ENCODE data around the gene B3GNT7.

The B3GNT7 gene

DNA sequence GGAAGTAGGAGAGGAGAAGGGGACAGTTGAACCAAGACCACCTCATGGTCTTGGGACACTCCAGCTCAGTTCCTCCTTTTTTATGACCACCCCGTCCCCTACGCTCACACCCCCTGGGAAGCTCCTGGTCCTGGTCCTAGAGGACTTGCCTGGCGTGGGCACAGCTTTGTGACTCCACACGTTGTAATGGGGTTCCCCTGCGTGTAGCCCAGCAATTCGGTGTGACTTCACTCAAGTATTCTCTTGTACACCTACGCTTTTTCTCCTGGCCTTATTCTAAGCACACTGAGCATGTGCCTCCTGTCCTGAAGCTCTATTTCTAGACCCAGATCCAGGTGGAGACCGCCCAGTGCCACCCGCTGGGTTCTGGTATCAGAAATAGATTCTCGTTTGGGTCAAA, 36.1 kb upstream of the B3GNT7 start:
- H3K14ac ChIP-seq (ENCODE audit: low read length in 2 of 2): no peak overlapping the region
- peaks cover 2% of the 10 kb centered on the region for H3K79me1 ChIP-seq (replicated peaks; ENCODE audit: low read length, poor library complexity, severe bottlenecking)
- 92% methylated on average over 10 of the region's 10 CpGs for WGBS
- DNase-seq: no peak
- H2AK5ac ChIP-seq (ENCODE audit: low read length, severe bottlenecking): no peak overlapping the region
- H3K4me1 ChIP-seq (ENCODE audit: control insufficient read depth, insufficient read depth, low read depth, low read length): peaks cover 18% of the 10 kb centered on the region
- H3K9ac ChIP-seq (ENCODE audit: low read length): no peak overlapping the region
- H2BK120ac ChIP-seq (ENCODE audit: low read depth, low read length): no peak overlapping the region
- no peak overlapping the region for H4K8ac ChIP-seq (ENCODE audit: low read length)
- H3K27ac ChIP-seq (ENCODE audit: low read length, poor library complexity, severe bottlenecking): no peak overlapping the region
- no peak overlapping the region for H3K4me3 ChIP-seq (ENCODE audit: insufficient read depth in 1 of 2, low read depth in 1 of 2, low read length in 2 of 2)
- no peak overlapping the region for H3K23ac ChIP-seq (ENCODE audit: low read length in 2 of 2)
- no peak overlapping the region for H2BK5ac ChIP-seq (ENCODE audit: low read depth, low read length, poor library complexity, severe bottlenecking)
- no peak overlapping the region for H3K18ac ChIP-seq (ENCODE audit: low read depth in 1 of 2, low read length in 2 of 2)
- no peaks in the 10 kb centered on the region for H3K9me3 ChIP-seq (ENCODE audit: control insufficient read depth, low read length)
- H3K4ac ChIP-seq (ENCODE audit: low read depth in 1 of 2, low read length in 2 of 2): no peak overlapping the region
- H2BK15ac ChIP-seq (ENCODE audit: low read depth, poor library complexity, severe bottlenecking): no peak overlapping the region
- no peak overlapping the region for H3K4me2 ChIP-seq (ENCODE audit: low read length, poor library complexity, severe bottlenecking)
- no peaks in the 10 kb centered on the region for H3K27me3 ChIP-seq (ENCODE audit: control insufficient read depth in 1 of 2, insufficient read depth in 1 of 2, low read length in 2 of 2)
- no peak overlapping the region for H2AFZ ChIP-seq (ENCODE audit: low read depth, low read length)
- peaks cover 54 to 59% of the 10 kb centered on the region in 2 experiments for H3K36me3 ChIP-seq (ENCODE audit: control insufficient read depth in 1 of 2, insufficient read depth in 2 of 2, low read depth in 1 of 2, low read length in 2 of 2)
- H4K91ac ChIP-seq (ENCODE audit: low read length): no peak overlapping the region
- no peak overlapping the region for H2BK12ac ChIP-seq (ENCODE audit: low read length in 2 of 2)

DNA sequence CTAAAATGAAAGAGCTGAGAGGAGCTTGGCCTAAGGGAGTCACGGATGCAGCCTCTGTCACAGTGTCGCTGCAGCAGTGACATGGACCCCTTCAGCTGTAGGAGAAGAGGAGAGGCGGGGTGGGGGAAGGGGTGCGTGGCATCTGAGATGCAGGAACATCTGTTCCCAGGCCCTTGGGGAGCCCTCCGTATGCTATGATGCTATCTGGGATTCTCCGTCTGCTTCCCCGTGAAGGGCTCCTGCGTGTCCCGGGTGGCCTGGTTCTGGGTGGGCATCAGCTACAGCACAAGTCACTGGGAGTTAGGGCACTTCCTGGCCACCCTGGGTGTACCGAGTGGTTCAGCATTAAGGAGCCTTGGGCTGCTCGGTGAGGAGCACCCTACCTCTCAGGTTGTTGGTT, 35.6 kb upstream of the B3GNT7 start:
- H3K4me2 ChIP-seq (ENCODE audit: low read length, poor library complexity, severe bottlenecking): no peak overlapping the region
- H2BK120ac ChIP-seq (ENCODE audit: low read depth, low read length): no peak overlapping the region
- no peak overlapping the region for H3K18ac ChIP-seq (ENCODE audit: low read depth in 1 of 2, low read length in 2 of 2)
- H3K9ac ChIP-seq (ENCODE audit: low read length): no peak overlapping the region
- no peak for DNase-seq
- no peak overlapping the region for H2BK12ac ChIP-seq (ENCODE audit: low read length in 2 of 2)
- no peak overlapping the region for H3K23ac ChIP-seq (ENCODE audit: low read length in 2 of 2)
- H4K8ac ChIP-seq (ENCODE audit: low read length): no peak overlapping the region
- H3K27me3 ChIP-seq (ENCODE audit: control insufficient read depth in 1 of 2, insufficient read depth in 1 of 2, low read length in 2 of 2): no peaks in the 10 kb centered on the region
- H4K91ac ChIP-seq (ENCODE audit: low read length): no peak overlapping the region
- H3K4me1 ChIP-seq (ENCODE audit: control insufficient read depth, insufficient read depth, low read depth, low read length): peaks cover 21% of the 10 kb centered on the region
- 98% methylated on average over 11 of the region's 11 CpGs for WGBS
- H2AFZ ChIP-seq (ENCODE audit: low read depth, low read length): no peak overlapping the region
- no peak overlapping the region for H3K14ac ChIP-seq (ENCODE audit: low read length in 2 of 2)
- no peak overlapping the region for H2BK15ac ChIP-seq (ENCODE audit: low read depth, poor library complexity, severe bottlenecking)
- no peak overlapping the region for H2AK5ac ChIP-seq (ENCODE audit: low read length, severe bottlenecking)
- H2BK5ac ChIP-seq (ENCODE audit: low read depth, low read length, poor library complexity, severe bottlenecking): no peak overlapping the region
- H3K4me3 ChIP-seq (ENCODE audit: insufficient read depth in 1 of 2, low read depth in 1 of 2, low read length in 2 of 2): no peak overlapping the region
- no peaks in the 10 kb centered on the region for H3K9me3 ChIP-seq (ENCODE audit: control insufficient read depth, low read length)
- peaks cover 54 to 59% of the 10 kb centered on the region in 2 experiments for H3K36me3 ChIP-seq (ENCODE audit: control insufficient read depth in 1 of 2, insufficient read depth in 2 of 2, low read depth in 1 of 2, low read length in 2 of 2)
- H3K79me1 ChIP-seq (replicated peaks; ENCODE audit: low read length, poor library complexity, severe bottlenecking): peaks cover 2% of the 10 kb centered on the region
- no peak overlapping the region for H3K27ac ChIP-seq (ENCODE audit: low read length, poor library complexity, severe bottlenecking)
- no peak overlapping the region for H3K4ac ChIP-seq (ENCODE audit: low read depth in 1 of 2, low read length in 2 of 2)

DNA sequence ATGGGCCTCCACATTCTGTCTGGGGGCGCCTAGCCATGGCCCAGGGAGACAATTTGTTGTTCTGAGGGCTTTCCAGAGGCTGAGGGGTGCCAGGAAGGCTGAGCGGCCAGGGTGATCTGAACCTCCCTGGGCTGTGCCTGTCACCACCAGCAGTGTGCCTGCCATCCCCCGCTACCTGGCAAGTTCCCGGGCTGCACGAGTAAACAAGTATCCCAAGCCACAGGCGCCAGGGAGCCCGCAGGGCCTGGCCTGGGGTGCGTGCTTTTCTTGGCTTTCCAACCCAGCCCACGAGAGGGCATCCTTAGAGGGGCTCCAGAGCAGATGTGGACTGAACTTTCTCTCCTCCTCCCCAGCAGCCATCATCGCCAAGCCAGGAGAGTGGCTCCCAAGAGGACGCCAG, 35.1 kb upstream of the B3GNT7 start:
- Histone ChIP-seq H3K9me3 (ENCODE audit: control insufficient read depth, low read length) (no peaks in the 10 kb centered on the region), H3K23ac (ENCODE audit: low read length in 2 of 2) (no peak overlapping the region), H3K4me3 (ENCODE audit: insufficient read depth in 1 of 2, low read depth in 1 of 2, low read length in 2 of 2) (no peak overlapping the region), H2BK12ac (ENCODE audit: low read length in 2 of 2) (no peak overlapping the region), H3K4ac (ENCODE audit: low read depth in 1 of 2, low read length in 2 of 2) (no peak overlapping the region), H3K9ac (ENCODE audit: low read length) (no peak overlapping the region), H4K8ac (ENCODE audit: low read length) (no peak overlapping the region), H2BK15ac (ENCODE audit: low read depth, poor library complexity, severe bottlenecking) (no peak overlapping the region), H2AK5ac (ENCODE audit: low read length, severe bottlenecking) (no peak overlapping the region), H3K18ac (ENCODE audit: low read depth in 1 of 2, low read length in 2 of 2) (no peak overlapping the region), H3K4me1 (ENCODE audit: control insufficient read depth, insufficient read depth, low read depth, low read length) (peaks cover 22% of the 10 kb centered on the region), H2BK5ac (ENCODE audit: low read depth, low read length, poor library complexity, severe bottlenecking) (no peak overlapping the region), H2BK120ac (ENCODE audit: low read depth, low read length) (no peak overlapping the region), H3K27me3 (ENCODE audit: control insufficient read depth in 1 of 2, insufficient read depth in 1 of 2, low read length in 2 of 2) (no peaks in the 10 kb centered on the region), H3K4me2 (ENCODE audit: low read length, poor library complexity, severe bottlenecking) (no peak overlapping the region), H2AFZ (ENCODE audit: low read depth, low read length) (no peak overlapping the region), H3K79me1 (replicated peaks; ENCODE audit: low read length, poor library complexity, severe bottlenecking) (peaks cover 2% of the 10 kb centered on the region), H3K14ac (ENCODE audit: low read length in 2 of 2) (no peak overlapping the region), H3K27ac (ENCODE audit: low read length, poor library complexity, severe bottlenecking) (no peak overlapping the region), H4K91ac (ENCODE audit: low read length) (no peak overlapping the region), H3K36me3 (ENCODE audit: control insufficient read depth in 1 of 2, insufficient read depth in 2 of 2, low read depth in 1 of 2, low read length in 2 of 2) (peaks cover 53 to 57% of the 10 kb centered on the region in 2 experiments)
- 93% methylated on average over 11 of the region's 11 CpGs for WGBS
- DNase-seq: no peak

DNA sequence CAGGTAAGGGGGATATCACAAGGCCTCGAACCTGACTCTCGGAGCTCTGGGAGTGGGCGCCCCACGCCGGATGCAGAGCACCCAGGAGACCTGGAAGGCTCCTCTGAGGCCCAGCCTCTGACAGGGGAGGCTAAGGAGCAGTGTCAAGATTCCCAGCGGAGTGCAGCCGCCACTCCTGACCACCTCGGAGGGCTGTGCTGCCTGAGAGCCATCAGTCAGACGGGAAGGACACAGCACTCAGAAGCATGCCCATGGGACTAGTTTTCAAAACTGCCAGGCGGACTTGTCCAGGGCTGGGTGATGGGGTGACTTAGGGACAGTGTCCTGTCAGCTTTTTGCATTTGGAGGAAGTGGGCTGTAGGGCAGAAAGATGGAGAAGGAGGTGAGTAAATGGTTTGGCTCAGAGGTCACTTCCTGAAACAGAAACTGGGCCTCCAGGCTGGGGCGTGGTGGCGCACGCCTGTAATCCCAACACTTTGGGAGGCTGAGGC, 34.6 kb upstream of the B3GNT7 start:
- Histone ChIP-seq H2BK15ac (ENCODE audit: low read depth, poor library complexity, severe bottlenecking) (no peak overlapping the region), H3K18ac (ENCODE audit: low read depth in 1 of 2, low read length in 2 of 2) (no peak overlapping the region), H2BK5ac (ENCODE audit: low read depth, low read length, poor library complexity, severe bottlenecking) (no peak overlapping the region), H2AFZ (ENCODE audit: low read depth, low read length) (no peak overlapping the region), H2BK12ac (ENCODE audit: low read length in 2 of 2) (no peak overlapping the region), H2BK120ac (ENCODE audit: low read depth, low read length) (no peak overlapping the region), H3K14ac (ENCODE audit: low read length in 2 of 2) (no peak overlapping the region), H3K9ac (ENCODE audit: low read length) (no peak overlapping the region), H3K27ac (ENCODE audit: low read length, poor library complexity, severe bottlenecking) (no peak overlapping the region), H3K4me1 (ENCODE audit: control insufficient read depth, insufficient read depth, low read depth, low read length) (peaks cover 20% of the 10 kb centered on the region), H3K4ac (ENCODE audit: low read depth in 1 of 2, low read length in 2 of 2) (no peak overlapping the region), H3K4me3 (ENCODE audit: insufficient read depth in 1 of 2, low read depth in 1 of 2, low read length in 2 of 2) (no peak overlapping the region), H3K27me3 (ENCODE audit: control insufficient read depth in 1 of 2, insufficient read depth in 1 of 2, low read length in 2 of 2) (no peaks in the 10 kb centered on the region), H4K91ac (ENCODE audit: low read length) (no peak overlapping the region), H3K9me3 (ENCODE audit: control insufficient read depth, low read length) (no peaks in the 10 kb centered on the region), H3K79me1 (replicated peaks; ENCODE audit: low read length, poor library complexity, severe bottlenecking) (peaks cover 2% of the 10 kb centered on the region), H3K23ac (ENCODE audit: low read length in 2 of 2) (no peak overlapping the region), H3K36me3 (ENCODE audit: control insufficient read depth in 1 of 2, insufficient read depth in 2 of 2, low read depth in 1 of 2, low read length in 2 of 2) (peaks cover 50 to 57% of the 10 kb centered on the region in 2 experiments), H2AK5ac (ENCODE audit: low read length, severe bottlenecking) (no peak overlapping the region), H3K4me2 (ENCODE audit: low read length, poor library complexity, severe bottlenecking) (no peak overlapping the region), H4K8ac (ENCODE audit: low read length) (no peak overlapping the region)
- no peak for DNase-seq
- 97% methylated on average over 10 of the region's 13 CpGs for WGBS

Measured in mesenchymal stem cell (in vitro differentiated cells and primary cell).